Mucosa of descending colon (tissue), 3 donors: ENCODE data around the gene LCAT. TPM values are rescaled to one million over a fixed set of nuclear protein-coding genes. Genes with fewer than 3 reads are reported as not detected.

Experiments
- ATAC-seq: fragments of 200-7000 bp; cut with Tn5 transposase; one replicate; pipeline ENCODE4 v1.9.1; 2020; ENCODE audit warnings: mild to moderate bottlenecking, moderate library complexity
- DNase-seq, 3 donors: peaks; one replicate each; pipeline ENCODE4 v3.0.0-alpha.2; 2020
- H3K36me3 ChIP-seq: fragments of 200-600 bp; one replicate; pipeline ENCODE4 v1.8.0; 2021; ENCODE audit warnings: low read depth, mild to moderate bottlenecking
- H3K4me1 ChIP-seq: fragments of 200-600 bp; one replicate; pipeline ENCODE4 v1.8.0; 2021; ENCODE audit warnings: low read depth, mild to moderate bottlenecking
- H3K4me3 ChIP-seq: fragments of 200-600 bp; one replicate; pipeline ENCODE4 v1.8.0; 2021; ENCODE audit warnings: mild to moderate bottlenecking
- H3K9me3 ChIP-seq: fragments of 200-600 bp; one replicate; pipeline ENCODE4 v1.8.0; 2021; ENCODE audit warnings: mild to moderate bottlenecking
- CTCF ChIP-seq: fragments of 200-600 bp; IDR thresholded peaks from one replicate; pipeline ENCODE4 v1.8.0; 2022; ENCODE audit warnings: antibody characterized with exemption, mild to moderate bottlenecking
- intact Hi-C, 2 donors: fragments of 100-400 bp; cut with DNase I in 1 of 2; cut with micrococcal nuclease in 1 of 2; formaldehyde crosslinking; loops; one replicate each; pipeline versions ENCODE4 v1.11.0 to v1.11.1; 2022; cut with DNase I, micrococcal nuclease
- total RNA-seq, 3 donors: library from RNA; stranded (reverse); fragmentation: NEBNext Ultra II Directional in 2 of 3; extraction: Animal tissue kit (Norgen Biotek cat#: 25700) in 2 of 3; gene quantifications; one replicate each; pipeline versions ENCODE4 v1.2.1 to v1.2.4, GENCODE V29; 2021 to 2023
- donor health status: DM: no; HTN: no; CAD: no; lungs with moderate emphysema.
- donor health status: DM: no; HTN: no; CAD: no.
- donor health status: DM: no; HTN: yes; CAD: no.

LCAT gene
- total RNA-seq, 3 donors from 2014 or later = 2.2 to 20.3 (median 9.4) TPM

GRCh38 chr16:67893743-67894399, 50.0 kb downstream of the LCAT start:
- no peaks in the 10 kb centered on the region for H3K36me3 ChIP-seq
- peak overlapping the region; percentile 93 for H3K4me3 ChIP-seq
- H3K9me3 ChIP-seq = no peaks in the 10 kb centered on the region
- DNase-seq (peak in 1 of 3 donors; percentile 57), ATAC-seq (peak; percentile 66)
- TF ChIP-seq CTCF = no peak
- intact Hi-C loops = no loop called here
- H3K4me1 ChIP-seq = peaks cover 33% of the 10 kb centered on the region

- intact Hi-C loops = no loop called here
- peak within 1 kb of the TSS; percentile 93 for H3K4me3 ChIP-seq
- peak; percentile 96 for ATAC-seq
- H3K4me1 ChIP-seq = peaks cover 33% of the 10 kb centered on the region
- DNase-seq = peak; percentile 97 to 98 (median 98)
- no peaks in the 10 kb centered on the region for H3K9me3 ChIP-seq
- no peak for TF ChIP-seq CTCF
- H3K36me3 ChIP-seq = no peaks in the 10 kb centered on the region
Observed at GRCh38 chr16:67892899-67893742, 50.8 kb downstream of the LCAT start, which contains the start of gene PSKH1. TSS of gene PSKH1 (plus strand) at chr16:67893254. CDS start at chr16:67908750, 15,496 bp downstream.

- intact Hi-C loops = no loop called here
- ATAC-seq = no peak
Observed at GRCh38 chr16:67892375-67892774, 51.5 kb downstream of the LCAT start.

More at GRCh38 chr16:67892375-67892774, 51.5 kb downstream of the LCAT start:
- no peak for TF ChIP-seq CTCF
- H3K36me3 ChIP-seq = no peaks in the 10 kb centered on the region
- no peak for DNase-seq
- peaks cover 26% of the 10 kb centered on the region for H3K4me1 ChIP-seq
- no peak overlapping the region for H3K4me3 ChIP-seq
- H3K9me3 ChIP-seq = no peaks in the 10 kb centered on the region

Other genes with a start within 250 kb of the LCAT start
- 10 to 100 TPM; 25.6 to 29.2 (median 27.9) TPM for gene GFOD2, start 224.8 kb downstream of the LCAT start, total RNA-seq
- gene RANBP10, start 137.6 kb downstream of the LCAT start, total RNA-seq = 10 to 100 TPM; 19.6 to 24.1 (median 20.6) TPM
- gene TSNAXIP1, start 137.2 kb downstream of the LCAT start, total RNA-seq = 1 to 10 TPM in 1 of 3 donors, under 1 TPM in 2; 0.41 to 2.0 (median 0.48) TPM
- 10 to 100 TPM; 18.1 to 43.3 (median 20.5) TPM for gene THAP11, start 101.8 kb downstream of the LCAT start, total RNA-seq
- 10 to 100 TPM; 56.0 to 69.3 (median 58.0) TPM for gene NUTF2, start 97.2 kb downstream of the LCAT start, total RNA-seq
- gene CENPT, start 96.4 kb downstream of the LCAT start, total RNA-seq = 10 to 100 TPM; 33.2 to 55.0 (median 36.6) TPM
- gene EDC4, start 71.1 kb downstream of the LCAT start, total RNA-seq = 10 to 100 TPM; 58.3 to 82.0 (median 64.6) TPM
- under 1 TPM in 2 of 3 donors, not detected in 1; 0.49 to 0.99 TPM for gene NRN1L, start 59.2 kb downstream of the LCAT start, total RNA-seq
- gene PSKH1, start 50.9 kb downstream of the LCAT start, total RNA-seq = 10 to 100 TPM; 33.8 to 43.3 (median 38.1) TPM
- gene CTRL, start 12.3 kb downstream of the LCAT start, total RNA-seq = 1 to 10 TPM in 1 of 3 donors, under 1 TPM in 2; 0.61 to 2.3 (median 0.80) TPM
- gene PSMB10, start 7.3 kb downstream of the LCAT start, total RNA-seq = 100 to 1,000 TPM in 2 of 3 donors, 10 to 100 TPM in 1; 96.9 to 175 (median 139) TPM
- gene SLC12A4, start 24.5 kb upstream of the LCAT start, total RNA-seq = 10 to 100 TPM in 2 of 3 donors, 1 to 10 TPM in 1; 4.0 to 68.5 (median 22.2) TPM
- not detected for gene DPEP3, start 36.4 kb upstream of the LCAT start, total RNA-seq
- 1 to 10 TPM; 1.5 to 2.8 (median 1.6) TPM for gene DPEP2, start 55.4 kb upstream of the LCAT start, total RNA-seq
- not detected for gene DPEP2NB, start 71.8 kb upstream of the LCAT start, total RNA-seq
- gene DDX28, start 79.1 kb upstream of the LCAT start, total RNA-seq = 1 to 10 TPM; 6.1 to 7.2 (median 6.8) TPM
- gene DUS2, start 79.2 kb upstream of the LCAT start, total RNA-seq = 10 to 100 TPM; 11.6 to 13.5 (median 12.6) TPM
- 10 to 100 TPM; 24.2 to 44.0 (median 25.5) TPM for gene NFATC3, start 141.2 kb upstream of the LCAT start, total RNA-seq